HG03108 (cell line): ENCODE data around the gene PGLYRP2.

ENCODE experiments used
- ATAC-seq: cut with Tn5 transposase; IDR thresholded peaks from one replicate; pipeline ENCODE4 v1.9.1; 2021; ENCODE audit warnings: moderate library complexity; ENCODE audit not compliant: unreplicated experiment

The PGLYRP2 gene

DNA sequence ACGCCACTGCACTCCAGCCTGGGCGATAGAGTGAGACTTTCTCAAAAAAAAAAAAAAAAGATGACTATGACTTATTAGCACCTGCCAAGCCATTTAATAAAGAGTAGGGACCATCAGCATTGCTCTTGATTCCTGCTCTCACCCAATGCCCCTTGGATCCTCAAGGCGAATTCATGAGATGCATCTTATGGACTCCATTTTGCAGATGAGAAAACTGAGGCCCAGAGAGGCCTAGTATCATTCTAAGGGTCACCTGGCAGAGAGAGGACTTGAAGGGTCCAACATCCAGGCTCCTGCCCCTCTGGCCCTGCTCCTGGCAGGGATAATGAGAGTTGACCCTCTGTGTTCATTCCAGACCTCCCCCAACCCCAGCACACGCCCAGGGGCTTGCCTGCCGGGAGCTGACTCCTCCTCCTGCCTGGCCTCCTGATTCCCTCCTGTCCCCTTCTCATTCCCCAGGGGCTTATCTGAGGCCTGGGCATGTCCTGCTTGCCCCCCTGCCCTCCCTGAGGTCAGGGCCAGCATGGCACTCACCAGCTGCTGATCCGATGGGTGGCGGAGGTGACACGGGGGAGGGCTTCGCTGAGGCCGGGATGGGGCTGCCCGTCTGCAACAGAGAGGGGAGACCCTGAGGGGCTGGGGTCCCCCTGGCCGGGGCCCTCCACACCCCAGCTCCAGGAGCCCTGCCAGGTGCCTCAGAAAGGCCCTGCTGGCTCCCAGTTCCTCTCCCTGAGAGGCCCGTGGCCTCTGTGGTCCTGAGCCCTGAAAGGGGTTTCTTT is 37.0 kb downstream of the PGLYRP2 start:
- no peak for ATAC-seq

- ATAC-seq: no peak
These were observed 38.0 kb downstream of the PGLYRP2 start for GRCh38 chr19:15441317-15441716.

DNA sequence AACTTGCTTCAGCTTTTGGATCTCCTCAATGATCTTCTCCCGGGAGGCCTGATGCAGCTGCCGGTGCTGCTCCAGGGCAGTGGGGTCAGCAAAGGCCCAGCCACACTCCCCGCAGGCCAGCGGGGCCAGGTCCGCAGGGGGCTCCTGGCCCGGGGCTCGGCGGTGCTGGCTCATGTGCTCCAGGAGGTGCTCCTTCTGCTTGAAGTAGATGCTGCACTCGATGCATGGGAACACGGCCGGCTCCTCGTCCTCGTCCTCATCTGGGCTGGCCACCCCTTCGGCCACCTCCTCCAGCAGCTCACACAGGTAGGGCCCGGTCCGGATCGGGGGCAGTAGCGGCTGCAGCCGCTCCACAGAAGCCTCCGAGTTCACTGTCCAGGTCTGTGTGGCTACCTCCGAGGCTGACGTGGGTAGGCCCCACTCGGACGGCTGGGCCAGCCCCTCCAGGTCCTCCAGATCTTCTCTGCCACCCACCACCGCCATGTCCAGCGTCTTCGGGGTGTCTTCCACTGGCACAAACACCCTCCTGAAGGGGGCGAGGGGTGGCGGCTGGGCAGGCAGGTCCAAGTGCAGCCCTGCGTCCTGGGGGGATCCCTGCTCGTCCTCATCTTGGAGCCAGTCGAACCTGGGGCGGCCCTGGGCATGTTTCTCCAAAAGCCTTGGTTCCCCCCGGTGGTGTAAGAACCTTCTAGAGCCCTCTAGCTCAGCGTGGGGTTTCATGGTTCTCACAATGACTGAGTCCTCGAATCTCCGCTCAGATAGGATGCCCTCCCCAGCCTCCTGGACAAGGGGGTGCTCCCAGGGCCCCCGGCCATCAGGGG is 39.3 kb downstream of the PGLYRP2 start:
- no peak for ATAC-seq

GRCh38 chr19:15439078-15439799 is 40.1 kb downstream of the PGLYRP2 start:
- no peak for ATAC-seq

GRCh38 chr19:15438577-15438976 is 40.7 kb downstream of the PGLYRP2 start:
- no peak for ATAC-seq

DNA sequence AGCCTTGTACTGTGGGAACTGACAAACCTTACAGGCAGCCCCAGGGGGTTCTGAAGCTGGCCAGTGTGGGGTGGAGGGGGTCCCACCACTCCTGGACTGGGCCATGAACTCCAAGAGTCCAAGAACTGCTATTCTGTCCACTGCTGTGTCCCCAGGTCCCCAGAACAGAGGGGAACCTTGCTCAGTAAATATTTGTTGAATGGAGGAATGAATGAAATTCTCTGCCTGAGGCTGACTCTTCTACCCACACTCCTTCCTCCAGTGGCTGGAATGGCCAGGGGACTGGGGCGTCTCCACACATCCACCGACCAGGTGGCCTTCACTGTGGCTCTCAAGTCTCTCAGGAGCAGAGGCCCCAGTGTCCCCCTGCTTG is 41.2 kb downstream of the PGLYRP2 start:
- no peak for ATAC-seq

DNA sequence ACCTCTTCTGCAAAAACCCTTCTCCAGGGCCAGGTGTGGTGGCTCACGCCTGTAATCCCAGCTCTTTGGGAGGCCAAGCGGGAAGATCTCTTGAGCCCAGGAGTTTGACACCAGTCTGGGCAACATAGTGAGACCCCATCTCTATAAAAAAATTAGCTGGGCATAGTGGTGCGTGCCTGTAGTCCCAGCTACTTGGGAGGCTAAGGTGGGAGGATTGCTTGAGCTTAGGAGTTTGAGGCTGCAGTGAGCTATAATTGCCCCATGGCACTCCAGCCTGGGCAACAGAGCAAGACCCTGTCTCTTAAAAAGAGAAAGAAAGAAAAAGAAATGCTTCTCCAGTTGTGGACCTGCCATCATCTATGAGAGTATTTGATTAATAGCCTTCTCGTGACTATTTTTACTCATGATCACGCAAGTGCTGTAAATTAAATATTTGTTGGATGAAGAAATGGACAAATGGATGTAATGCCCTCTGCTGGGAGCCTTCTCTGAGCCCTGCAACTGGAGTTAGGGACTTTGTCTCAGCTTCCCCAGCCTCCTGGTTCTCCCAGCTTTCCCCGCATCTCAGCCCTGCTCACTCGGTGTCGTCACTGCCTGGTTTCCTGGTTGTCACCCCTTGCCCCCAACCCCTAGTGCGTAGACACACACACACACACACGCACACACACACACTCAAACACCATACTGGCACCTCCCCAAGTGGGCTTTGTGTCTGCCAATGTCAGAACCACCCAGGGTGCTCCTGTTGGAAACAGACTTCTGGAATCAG is 41.8 kb downstream of the PGLYRP2 start:
- ATAC-seq: no peak

DNA sequence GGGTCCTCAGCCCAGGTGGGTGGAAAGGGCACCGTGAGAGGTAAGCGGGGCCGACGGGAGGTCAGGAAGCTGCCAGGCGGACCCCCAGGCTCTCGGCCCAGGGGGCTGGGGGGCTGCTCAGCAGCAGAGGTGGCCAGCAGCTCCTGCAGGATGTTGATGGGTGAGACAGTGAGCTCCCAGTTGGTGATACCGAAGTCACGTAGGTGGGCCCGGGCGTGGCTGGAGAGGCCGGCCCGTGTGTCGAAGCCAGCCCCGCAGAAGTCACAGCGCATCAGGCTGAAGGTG is 42.5 kb downstream of the PGLYRP2 start:
- ATAC-seq: no peak

GRCh38 chr19:15436012-15436825 is 43.1 kb downstream of the PGLYRP2 start:
- ATAC-seq: no peak

- no peak for ATAC-seq
These were observed 45.7 kb downstream of the PGLYRP2 start for GRCh38 chr19:15433519-15434069.

DNA sequence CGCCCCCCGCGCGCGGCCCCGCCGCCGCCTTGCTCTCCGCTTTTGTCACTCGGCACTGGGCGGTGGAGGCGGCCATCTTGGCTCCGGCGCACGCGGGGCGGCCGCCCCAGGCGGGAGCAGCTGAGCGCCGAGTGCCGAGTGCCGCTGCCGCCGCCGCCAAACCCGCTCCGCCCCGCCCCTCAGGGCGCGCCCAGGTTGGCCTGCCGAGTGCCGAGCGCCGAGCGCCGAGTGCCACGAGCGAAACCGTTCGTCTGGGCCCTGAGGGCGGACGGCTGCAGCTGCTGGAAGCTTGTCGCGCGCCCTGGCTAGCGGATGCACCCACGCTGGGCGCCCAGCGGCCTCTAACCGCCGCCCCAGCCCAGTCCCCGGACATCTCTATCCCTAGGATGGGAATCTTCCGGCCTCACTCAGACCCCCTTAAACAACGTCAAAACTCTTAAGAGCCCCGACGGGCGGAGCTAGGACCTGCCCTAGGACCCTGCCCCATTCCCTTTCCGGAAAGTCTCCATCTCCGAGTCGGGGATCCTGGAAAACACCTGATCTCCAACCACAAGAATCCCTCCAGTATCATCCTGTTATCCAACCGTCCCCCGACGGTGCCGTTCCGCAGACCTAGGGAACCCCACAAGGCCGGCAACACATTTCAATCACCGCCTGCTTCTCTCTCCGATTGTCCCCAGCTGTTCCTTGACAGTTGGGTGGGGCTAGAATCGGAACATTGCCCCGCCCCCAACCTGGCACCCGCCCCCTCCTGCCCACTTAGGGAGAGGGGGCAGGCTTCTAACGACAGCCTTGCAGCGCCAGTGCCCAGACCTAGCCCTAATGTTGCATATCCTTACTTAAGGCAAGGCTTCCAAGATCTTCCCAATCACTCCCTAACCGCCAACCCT is 46.4 kb downstream of the PGLYRP2 start:
- ATAC-seq: peak; percentile 62

GRCh38 chr19:15432018-15432494 is 47.2 kb downstream of the PGLYRP2 start:
- ATAC-seq: no peak

GRCh38 chr19:15431396-15432017 is 47.8 kb downstream of the PGLYRP2 start:
- ATAC-seq: no peak

- ATAC-seq: no peak
These were observed 48.7 kb downstream of the PGLYRP2 start for GRCh38 chr19:15430526-15431120.

DNA sequence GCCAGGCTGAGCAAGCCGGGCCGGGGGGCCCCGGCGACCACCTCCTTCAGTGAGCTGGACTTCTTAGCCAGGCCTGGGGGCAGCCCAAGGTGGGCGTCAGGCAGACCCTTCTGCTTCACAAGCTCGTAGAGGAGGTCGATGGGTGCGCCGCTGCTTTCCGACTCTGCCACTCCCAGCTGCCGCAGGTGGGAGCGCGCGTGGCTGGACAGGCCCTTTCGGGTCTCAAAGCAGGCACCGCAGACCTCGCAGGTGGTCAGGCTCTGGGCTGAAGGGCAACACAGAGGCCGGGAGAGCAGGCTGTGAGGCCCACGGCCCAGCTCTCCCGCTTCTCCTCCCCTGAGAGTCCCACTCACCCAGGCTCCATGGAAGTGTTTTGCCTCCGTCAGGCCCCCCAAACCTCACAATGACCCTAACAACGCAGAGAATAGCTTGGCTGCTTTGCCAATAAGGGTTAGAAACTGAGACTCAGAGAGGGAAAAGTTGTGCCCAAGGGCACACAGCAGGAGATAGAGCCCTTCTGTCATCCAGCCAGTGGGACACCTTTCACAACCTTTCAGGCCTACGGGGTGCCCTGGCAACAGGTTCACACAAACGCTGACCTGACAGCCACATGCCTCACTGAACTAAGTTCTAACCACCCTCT is 49.4 kb downstream of the PGLYRP2 start:
- ATAC-seq: no peak

DNA sequence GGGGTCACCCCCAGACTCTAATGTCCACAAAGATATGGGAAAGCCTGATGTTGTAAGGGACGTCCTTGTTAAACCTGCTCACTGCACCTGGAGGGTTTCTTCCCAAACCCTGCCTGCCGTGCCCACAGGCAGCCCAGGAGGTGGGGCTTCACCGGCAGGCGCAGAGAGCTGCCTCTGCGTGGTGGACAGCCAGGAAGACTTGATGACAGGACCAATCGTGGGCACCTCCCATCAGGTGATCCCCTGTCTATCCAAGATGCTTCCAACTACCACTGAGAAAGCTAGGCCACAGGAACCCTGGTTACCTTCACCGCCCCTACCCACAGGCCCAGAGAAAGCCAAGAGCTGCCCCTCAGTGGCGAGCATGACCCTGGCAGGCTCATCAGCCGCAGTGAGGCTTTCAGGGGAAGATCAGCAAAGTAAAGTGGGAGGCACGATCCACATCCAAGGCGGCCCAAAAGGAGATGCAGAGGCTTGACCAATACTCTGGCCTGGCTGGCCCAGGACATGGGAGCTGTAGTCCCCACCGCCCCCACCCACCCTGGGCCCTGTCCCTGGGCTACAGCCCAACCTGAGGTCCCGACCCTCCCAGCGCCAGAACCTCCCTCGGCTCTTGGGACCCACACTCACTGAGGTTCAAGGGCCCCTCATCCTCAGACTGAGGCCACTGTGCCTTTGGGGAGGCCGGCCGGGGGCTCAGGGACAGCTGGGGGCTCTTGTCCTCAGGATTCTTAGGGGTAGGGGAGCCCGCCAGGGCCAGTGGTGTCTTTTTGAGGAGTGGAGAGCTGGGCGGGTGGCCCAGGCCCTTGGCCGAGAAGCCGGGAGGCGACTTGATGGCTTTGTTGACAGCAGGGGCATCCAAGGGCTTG is 50.1 kb downstream of the PGLYRP2 start:
- no peak for ATAC-seq
